GM12801 (cell line): ENCODE results near the gene SMAD4.

ENCODE experiments used
- CTCF ChIP-seq: IDR thresholded peaks from one replicate; pipeline ENCODE4 v1.5.1; 2011; ENCODE audit warnings: control low read depth; ENCODE audit not compliant: insufficient read length; ENCODE audit errors: extremely low read depth

Gene SMAD4

GRCh38 chr18:51074605-51075004, 44.6 kb downstream of the SMAD4 start:
- no peak for TF ChIP-seq CTCF

- no peak for TF ChIP-seq CTCF
Measured at GRCh38 chr18:51076503-51076902, 46.5 kb downstream of the SMAD4 start.

- no peak for TF ChIP-seq CTCF
Measured at GRCh38 chr18:51077217-51077616, 47.2 kb downstream of the SMAD4 start.

DNA sequence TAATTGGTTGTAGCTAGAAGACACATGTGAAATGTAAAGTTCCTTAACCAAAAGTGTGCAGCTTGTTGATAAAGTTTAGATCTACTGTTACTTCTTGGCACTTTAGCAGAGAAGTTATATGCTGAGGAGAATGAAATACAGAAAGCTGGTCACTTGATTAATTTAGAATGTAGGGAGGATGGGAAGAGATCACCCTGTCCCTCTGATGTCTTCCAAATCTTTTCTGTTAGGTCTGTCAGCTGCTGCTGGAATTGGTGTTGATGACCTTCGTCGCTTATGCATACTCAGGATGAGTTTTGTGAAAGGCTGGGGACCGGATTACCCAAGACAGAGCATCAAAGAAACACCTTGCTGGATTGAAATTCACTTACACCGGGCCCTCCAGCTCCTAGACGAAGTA, 48.0 kb downstream of the SMAD4 start:
- TF ChIP-seq CTCF = no peak

- TF ChIP-seq CTCF = no peak
Measured at GRCh38 chr18:51082571-51083267, 52.7 kb downstream of the SMAD4 start.

GRCh38 chr18:51083398-51083797, 53.4 kb downstream of the SMAD4 start:
- TF ChIP-seq CTCF = no peak

- TF ChIP-seq CTCF = no peak
Measured at GRCh38 chr18:51088410-51088809, 58.4 kb downstream of the SMAD4 start.
